K562 treated with DMSO at 1 percent for 24 hours (cell line): Measurements from ENCODE around the gene CDH2. TPM values are rescaled to one million over a fixed set of nuclear protein-coding genes. Genes with fewer than 3 reads are reported as not detected.

Source experiments
- total RNA-seq: library from RNA; unstranded; fragments of 300-600 nt; gene quantifications from 2 replicates; pipeline ENCODE4 v1.2.3, GENCODE V29; 2022; ENCODE audit warnings: low read depth; ENCODE audit not compliant: insufficient read depth

The CDH2 gene
- not detected in 2 replicates for total RNA-seq

GRCh38 chr18:28176948-28177827 lies at the start of gene CDH2:
CDH2 (minus strand) TSS chr18:28177130; CDS start chr18:28177022, 108 bp downstream.

